ENCODE measurements around the gene LIX1L.

Gene LIX1L

DNA sequence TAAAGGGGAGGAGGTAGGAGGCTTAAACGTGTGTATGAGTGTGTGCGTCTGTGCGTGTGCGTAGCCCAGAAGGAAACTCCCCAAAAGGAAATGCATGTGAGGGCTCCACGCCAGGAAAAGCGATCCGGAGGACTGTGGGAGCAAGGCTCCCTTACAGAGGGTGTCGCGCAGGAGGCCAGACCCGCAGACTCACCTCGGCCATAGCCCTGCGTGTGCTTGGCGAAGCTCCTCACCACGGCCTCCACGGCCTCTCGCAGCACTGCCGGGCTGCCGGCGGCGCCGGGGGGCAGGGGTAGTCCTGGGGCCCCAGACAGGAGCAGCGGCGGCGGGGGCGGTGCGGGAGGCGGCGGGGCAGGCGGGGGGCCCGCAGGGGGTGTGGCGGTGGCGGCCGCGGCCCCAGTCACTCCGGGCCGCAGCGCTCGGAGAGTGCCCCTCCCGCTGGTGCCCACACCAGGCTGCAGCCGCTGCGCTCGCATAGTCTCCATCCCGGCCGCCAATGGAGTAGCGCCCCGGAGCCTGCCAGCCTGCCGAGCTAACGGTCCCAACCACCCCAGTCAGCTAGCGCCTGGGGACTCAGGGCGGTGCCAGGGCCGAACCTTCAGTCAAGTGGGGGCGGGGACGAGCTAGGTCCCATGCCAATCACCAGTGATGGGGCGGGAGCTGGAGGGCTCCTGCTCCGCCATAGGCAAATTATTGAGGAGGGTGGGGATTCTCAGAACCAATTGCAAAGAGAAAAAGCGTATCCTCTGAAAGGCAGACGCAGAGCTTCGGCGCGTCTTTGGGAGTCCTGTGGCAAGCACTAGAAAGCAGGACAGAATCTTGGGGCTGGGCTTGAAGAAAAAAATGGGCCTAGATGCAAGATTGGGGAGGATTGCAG lies at the start of gene LIX1L:
TSS of gene LIX1L (minus strand) at position 575 of the 877 bp plus-strand sequence. CDS start at position 485, 90 bp downstream.
- peak; percentile 98 for DNase-seq

DNA sequence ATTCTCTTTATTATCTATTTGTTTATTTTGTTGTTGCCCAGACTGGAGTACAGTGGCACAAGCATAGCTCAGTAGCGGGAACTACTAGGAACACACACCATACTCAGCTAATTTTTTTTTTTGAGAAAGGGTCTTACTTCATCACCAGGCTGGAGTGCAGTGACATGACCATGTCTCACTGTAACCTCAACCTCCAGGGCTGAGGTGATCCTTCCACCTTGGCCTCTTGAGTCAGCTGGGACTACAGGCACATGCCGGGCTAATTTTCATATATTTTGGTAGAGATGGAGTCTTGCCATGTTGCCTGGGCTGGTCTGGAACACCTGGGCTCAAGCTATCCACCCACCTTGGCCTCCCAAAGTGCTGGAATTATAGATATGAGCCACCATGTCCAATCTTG lies 43.9 kb upstream of the LIX1L start:
- DNase-seq: no peak

DNA sequence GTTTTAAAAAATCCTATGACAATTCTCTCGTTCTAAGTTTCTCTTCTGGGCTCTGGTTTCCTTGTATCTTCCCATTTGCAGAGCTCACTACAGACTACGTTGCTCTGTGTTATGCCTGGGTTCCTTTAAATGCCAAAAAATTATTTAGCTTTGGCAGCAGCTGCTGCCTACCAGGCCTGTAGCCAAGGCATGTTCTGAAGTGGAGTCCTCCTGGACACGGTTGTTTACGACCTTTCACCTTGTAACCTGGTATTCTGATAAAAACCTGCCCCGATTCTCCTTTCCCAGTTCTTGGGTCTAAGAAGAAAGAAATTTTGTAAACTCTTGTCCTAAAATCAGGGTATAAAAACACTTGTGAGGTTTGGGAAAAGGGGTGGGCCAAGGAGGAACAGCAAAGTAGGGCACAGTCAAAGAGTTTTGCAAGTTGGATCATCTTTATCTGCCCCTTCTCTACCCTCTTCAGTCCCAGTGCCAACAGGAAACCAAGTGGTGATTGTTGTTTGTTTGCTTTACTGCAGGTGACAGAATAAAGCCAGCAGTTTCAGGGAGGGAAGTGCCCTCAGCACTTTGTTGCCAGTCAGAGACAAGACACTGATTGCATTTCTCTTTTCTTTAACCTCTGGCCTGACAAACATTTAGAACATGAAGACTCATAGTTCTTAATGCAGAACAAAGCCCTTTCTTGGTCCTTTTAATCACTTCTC lies 41.7 kb upstream of the LIX1L start:
- no peak for DNase-seq

DNA sequence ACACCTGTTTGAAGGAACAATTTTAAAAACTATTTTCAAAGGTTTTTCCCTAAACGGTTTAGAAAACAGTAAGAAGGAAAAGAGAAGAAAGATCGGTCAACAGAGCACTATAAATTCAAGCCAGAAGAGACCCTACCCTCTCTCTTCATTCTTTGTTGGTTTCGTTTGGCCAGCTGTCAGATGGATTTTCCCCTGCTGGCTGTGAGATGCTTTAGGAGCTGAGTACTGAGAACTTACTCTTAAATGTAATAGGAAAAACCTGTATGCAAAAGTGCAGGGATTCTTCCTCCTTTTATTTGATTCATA lies 39.9 kb upstream of the LIX1L start:
- DNase-seq: no peak

DNA sequence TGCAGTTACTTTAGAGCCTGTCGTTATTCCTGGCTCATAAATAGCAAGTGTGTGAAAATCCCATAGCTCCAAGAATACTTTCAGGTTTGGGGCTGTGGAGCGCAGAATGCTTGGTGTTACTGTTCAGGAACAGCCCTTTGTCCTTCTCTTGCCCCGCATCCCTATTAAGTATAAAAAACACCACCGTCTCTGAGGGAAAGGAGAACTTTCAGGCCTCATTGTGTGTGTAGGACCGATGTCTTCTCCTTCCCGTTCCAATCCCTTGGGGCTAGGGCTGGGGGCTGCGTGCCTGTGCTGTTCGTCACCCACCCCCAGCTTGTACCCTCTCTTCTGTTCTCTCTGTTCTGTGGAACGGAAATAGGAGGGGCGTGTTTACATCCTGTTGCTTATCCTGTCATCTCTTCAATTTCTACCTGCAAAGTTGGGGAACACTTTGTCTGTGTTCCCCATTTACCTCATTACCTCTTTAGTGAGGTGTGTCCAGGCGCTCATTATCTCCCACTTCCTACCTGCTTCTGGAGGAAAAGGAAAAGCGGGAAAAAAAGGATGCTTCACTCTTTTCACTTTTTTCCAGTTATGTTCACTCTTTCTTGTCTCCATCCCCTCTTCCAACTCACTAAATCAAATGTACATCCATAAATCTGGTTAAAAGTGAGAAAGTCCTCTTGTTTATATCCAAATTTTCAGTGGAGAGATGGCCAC lies 39.4 kb upstream of the LIX1L start:
- DNase-seq: no peak

DNA sequence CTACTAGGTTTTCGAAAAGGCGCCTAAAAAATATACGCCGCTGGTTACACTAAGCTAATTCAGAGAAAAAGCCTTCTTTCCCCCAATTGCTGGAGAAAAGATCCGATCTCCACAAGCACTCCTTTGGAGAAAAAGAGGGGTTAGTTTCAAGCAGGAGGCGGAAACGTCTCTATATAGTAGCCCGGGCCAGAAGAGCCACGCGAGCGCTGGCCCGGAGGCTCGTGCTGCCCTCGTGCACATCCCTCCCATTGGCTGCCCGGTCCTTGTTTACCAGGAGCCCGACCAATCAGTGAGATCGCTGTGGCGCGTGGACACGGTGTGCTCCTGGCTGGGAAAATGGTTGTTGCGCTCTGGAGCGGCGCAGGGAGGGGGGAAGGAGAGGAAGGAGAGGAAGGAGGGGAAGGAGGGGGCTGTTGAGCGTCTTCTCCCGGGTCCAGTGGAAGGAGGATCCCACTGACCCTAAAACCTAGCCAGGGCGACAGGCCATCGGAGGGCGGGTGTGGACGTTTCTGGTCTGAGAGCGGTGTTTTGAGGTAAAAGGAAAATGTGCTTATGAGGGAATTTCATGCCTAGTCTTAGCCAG lies 38.7 kb upstream of the LIX1L start, which contains the start of gene TXNIP:
TSS of gene TXNIP (minus strand) at position 147 of the 583 bp plus-strand sequence. CDS start 313 bp downstream, outside the sequence.
- DNase-seq: peak; percentile 94

DNA sequence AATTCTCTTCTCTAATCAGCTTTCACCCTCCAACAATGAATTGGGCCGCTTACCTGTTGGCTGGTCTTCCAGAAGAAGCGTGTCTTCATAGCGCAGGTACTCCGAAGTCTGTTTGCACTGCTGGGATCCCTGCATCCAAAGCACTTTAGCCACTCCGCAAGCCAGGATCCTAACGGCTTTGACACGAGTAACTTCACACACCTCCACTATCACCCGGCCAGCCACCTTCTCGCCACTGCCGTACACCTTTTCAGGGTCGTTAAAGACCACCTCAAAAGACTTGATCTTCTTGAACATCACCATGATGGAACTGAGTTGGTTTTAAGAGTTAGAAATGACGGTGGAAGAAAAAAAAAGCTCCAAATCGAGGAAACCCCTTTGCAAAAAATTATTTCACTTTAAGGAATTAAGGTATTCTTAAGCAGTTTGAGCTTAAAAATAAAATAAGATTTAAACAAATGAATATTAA lies 38.2 kb upstream of the LIX1L start:
- no peak for DNase-seq

DNA sequence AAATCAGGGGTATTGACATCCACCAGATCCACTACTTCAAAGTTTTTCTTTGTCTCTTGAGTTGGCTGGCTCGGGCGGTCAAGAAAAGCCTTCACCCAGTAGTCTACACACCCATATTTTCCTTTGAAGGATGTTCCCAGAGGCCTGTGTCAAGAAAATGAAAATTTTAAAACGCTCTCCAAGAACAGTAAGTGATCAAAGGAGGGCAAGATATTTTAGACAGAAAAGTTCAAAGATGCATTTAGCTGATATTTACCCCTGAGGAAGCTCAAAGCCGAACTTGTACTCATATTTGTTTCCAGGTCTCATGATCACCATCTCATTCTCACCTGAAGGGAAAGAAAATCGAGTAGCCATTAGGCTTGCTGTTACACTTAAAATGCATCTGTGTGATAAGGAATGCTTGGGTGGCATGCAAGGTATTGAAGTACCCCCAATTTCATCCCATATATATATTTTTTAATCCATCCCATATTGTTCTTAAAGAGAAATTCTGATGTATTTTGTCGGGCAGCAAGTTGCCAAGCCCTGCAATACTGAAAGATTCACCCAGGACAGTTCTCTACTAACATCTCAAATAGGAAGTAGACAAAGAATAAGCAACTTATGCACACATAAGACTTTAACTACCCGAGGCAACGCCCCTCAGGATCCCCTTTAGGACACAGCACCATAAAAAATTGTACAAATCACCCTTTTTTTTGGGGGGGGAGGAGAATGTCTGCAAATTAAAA lies 37.5 kb upstream of the LIX1L start:
- DNase-seq: no peak

DNA sequence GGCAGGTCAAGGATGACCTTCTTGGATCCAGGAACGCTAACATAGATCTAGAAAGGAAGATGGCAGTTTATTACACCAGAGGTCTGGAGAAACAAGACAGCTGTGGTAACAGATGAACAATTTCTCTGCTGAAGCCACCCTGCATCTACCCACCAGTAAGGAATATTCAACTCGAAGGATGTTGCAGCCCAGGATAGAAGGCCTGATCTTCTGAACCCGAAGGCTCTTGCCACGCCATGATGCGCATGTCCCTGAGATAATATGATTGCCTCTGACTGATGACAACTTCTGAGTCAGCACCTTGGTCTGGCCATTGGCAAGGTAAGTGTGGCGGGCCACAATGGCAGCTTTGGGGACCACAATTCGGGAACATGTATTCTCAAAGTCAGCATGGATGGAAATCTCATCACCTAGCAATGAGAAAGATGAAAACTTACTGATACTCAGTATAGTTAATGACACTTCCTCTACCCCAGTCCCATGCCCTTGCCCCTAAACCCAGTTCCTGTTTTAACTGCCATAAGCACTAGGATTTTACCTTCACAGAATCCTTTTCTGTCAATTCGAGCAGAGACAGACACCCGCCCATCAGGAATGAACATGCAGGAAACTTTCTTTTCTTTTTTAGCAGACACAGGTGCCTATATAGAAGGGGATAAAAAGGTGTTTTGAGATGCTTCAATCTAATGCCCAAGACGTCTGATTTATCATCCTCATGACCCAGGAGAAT lies 36.7 kb upstream of the LIX1L start:
- DNase-seq: no peak

DNA sequence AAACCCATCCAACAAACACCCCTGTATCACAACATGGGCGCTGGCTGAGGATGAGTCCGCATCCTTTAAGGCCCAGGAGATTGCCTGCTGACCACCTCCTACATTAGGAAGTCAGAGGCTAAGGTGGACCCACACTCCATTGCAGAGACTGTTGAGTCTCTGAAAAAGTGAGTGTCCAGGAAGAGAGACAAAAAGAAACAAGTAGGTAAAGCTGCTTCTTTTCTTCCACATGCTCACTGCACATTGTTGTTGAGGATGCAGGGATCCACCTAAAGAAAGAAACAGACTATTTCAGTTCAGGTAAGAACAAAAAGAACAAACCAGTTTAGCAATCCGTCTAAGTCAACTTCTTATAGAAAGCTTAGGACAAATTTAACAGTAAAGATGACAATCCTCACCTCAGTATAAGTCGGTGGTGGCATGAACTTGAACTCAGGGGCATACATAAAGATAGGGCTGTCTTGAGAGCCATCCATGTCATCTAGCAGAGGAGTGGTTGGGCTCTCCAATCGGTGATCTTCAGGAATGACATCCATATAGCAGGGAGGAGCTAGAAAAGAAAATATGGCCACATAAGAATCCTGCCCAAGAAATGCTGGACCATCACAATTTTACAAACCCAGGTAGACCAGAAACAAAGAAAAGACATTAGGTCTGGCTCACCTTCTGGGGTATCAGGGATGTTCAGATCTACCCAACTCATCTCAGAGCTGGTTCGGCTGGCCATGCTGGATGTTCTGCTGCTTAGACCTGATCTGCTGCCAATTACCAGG lies 36.0 kb upstream of the LIX1L start:
- no peak for DNase-seq

DNA sequence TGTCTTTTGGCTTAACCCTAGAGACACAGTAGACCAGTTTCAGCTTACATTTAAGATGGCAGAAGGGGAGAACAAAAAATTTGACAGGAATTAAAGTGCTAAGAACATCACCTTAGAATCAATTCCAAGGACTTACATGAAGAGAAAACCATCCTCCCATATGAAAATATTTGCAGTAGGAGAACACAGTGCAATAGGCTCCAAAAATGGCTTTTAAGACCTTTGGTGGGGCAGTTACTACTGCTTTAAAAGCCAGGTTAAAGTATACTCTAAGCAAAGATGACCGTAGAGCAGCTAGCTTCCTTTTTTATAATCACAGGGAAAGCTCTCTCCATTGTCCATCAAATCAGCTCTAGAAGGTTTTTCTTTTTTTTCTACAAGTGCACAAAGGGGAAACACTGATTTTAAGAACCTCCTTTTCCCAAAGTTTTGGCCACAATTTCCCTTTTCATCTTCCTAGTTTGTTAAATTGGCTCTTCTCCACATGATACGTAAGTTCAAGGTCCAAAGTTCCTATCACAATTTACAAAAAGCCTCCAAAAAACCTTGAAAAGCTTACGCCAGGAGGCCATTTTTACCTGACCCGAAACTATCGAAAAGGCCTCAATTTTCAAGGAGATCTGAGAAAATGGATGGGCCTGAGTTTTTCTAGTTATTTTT lies 35.3 kb upstream of the LIX1L start:
- DNase-seq: no peak

DNA sequence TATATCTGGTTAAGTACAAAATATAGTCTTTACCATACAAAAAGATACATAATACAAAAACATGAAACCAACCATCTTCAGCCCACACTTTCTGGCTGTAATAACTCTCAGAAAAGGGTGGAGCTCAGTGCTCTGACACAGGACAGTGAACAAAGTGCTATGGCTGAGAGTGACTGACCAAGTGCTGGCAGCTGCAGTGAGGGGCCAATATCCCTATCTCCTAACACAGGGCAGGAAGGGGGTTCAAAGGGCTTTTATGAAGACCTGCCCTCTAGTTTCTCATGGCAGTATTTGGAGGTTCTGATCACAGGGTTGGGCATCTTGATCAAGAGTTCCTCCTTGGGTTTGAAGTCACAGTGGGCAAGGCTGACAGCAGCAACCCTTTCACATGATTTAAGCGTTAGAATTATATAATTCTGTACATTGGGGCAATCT lies 34.7 kb upstream of the LIX1L start:
- no peak for DNase-seq

DNA sequence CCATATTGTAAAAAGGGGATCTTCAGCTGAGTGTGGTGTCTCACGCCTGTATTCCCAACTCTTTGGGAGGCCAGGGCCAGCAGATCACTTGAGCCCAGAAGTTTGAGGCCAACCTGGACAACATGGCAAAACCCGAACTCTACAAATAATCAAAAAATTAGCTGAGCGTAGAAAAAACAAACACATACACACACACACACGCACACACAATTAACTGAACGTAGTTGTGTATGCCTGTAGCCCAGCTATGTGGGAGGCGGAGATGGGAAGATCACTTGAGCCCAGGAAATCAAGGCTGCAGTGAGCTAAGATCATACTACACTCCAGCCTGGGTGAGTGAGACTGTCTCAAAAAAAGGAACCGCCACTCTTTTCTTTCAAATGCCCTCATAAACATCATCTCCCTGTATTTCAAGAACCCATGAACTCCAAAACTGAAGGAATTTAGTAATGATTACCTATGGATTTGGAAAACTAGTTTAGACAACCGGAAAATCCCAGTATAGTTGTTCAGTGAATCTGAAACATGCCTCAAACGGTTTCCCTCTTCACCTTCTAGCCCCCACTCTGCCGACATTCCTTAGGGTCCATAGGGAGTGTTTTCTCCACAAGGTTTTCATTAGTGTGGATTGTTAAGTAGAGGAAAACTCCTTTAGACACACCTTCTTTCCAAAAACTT lies 34.1 kb upstream of the LIX1L start:
- no peak for DNase-seq

DNA sequence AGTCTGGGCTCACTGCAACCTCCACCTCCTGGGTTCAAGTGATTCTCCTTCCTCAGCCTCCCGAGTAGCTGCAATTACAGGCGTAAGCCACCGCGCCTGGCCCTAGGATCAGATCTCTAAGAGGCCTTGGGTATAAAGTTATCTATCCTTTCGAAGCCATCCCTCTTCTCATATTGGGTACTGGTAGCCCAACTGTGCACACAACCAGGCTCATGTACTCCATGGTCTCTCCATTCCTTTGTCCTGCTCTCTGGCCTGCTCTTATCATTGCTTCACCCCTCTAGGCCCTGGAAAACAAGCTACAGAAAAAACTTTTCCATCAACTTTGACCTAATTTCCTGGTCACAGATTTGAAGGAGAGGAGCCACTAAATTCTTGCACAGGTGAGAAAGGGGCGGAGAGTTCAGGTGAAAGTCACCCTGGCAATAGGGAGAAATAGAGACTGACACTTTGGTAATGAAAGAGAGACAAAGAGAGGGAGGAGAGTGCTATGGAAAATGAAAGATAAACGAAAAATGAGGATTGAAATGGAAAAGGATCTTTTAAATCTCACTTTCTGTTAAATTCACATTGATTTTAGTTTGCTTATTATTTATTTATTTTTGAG lies 32.5 kb upstream of the LIX1L start:
- DNase-seq: no peak

DNA sequence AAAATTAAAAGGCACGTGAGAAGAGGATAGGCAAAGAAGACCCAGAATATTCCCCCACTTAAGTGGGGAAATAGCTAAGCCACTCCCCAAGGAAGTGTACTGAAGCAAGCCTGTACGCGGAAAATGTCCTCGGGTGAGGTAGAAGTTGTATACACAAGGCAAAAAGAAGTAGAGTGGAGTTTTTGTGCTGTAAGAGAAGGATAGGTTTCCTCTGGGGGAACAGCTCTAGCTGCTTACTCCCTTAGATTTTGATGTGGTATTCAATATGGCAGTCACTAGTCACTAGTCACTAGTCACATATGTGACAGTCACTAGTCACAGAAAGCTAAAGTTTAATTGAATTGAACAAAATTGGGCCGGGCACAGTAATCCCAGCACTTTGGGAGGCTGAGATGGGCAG lies 31.0 kb upstream of the LIX1L start:
- DNase-seq: no peak

DNA sequence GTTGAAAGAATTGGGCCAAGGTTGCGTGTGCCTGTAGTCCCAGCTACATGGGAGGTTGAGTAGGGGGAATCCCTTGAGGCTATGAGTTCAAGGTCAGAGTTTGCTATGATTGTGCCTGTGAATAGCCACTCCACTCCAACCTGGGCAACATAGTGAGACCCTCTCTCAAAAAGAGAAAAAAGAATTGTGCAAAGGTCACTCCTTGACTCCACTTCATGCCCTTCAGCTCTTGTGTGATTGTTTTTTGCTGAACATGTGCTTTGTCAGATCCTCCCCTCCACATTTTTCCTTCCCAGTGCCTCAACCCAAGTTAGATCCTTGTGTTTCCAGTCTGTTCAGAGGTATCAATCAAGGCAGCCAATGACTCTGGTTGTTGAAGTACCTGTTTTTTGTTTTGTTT lies 30.1 kb upstream of the LIX1L start:
- DNase-seq: no peak

DNA sequence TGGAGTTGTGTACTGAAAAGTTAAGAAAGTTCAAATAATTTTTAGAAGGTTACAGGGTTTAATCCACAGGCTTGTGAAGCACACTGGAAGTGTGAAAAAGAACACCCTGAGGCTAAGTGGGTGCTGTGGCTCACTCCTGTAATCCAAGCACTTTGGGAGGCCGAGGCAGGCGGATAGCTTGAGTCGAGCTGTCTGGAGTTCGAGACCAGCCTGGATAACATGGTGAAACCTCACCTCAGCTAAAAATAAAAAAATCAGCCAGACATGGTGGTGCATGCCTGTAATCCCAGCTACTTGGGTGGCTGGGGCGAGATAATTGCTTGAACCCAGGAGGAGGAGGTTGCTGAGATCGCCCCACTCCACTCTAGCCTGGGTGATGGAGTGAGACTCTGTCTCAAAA lies 28.7 kb upstream of the LIX1L start:
- DNase-seq: no peak

DNA sequence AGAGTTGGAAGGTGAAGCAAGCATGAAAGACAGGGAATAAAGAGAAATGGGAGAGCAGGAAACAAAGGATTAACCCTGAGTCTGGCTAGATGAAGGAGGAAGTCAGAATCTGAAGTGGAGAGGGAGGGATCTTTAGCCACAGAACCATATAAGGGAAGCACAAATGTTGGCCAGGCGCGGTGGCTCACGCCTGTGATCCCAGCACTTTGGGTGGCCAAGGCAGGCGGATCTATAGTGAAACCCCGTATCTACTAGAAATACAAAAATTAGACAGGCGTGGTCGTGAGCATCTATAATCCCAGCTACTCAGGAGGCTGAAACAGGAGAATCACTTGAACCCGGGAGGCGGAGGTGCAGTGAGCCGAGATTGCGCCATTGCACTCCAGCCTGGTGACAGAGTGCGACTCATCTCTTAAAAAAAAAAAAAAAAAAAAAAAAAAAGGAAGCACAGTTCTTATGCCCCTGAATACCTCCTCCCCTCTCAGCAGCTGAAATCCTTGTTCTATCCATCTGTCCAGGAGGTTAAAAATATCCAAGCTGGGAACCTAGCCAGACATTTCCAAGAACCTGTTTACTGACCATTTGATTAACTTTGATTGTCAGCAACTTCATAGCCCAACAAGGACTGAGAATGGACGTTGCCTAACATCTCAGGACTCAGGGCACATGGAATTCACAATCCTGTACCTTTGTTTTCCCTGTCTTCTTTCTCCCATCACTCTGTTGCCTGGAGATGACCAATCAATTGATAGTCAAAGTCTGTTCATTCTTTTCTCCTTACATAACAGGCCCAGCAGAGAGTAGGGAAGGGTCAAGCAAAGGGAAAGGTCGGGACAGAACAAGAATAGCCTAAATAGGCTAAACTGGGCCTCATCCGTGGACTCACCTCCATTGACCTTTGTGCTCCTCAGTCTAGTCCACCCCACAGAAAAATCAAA lies 28.0 kb upstream of the LIX1L start:
- DNase-seq: peak; percentile 62

Measured in SIG-M5 (cell line).